GM19351 (cell line): ENCODE data around the gene CHST13.
"Not testable (repeated sequence)": the region's sequence is repeated elsewhere in the genome, so short reads cannot be mapped to it uniquely, and the experiment has no call there.

Source experiments
- ATAC-seq: cut with Tn5 transposase; IDR thresholded peaks from one replicate; pipeline ENCODE4 v1.9.1; 2021; ENCODE audit warnings: mild to moderate bottlenecking, moderate library complexity; ENCODE audit not compliant: unreplicated experiment

CHST13 gene

GRCh38 chr3:126581569-126581968 is 57.6 kb downstream of the CHST13 start:
- ATAC-seq, result no peak

- no peak for ATAC-seq
Observed at GRCh38 chr3:126582311-126582710, 58.4 kb downstream of the CHST13 start.

GRCh38 chr3:126591515-126591914 is 67.6 kb downstream of the CHST13 start:
- not testable (repeated sequence) for ATAC-seq
